ENCODE results near the gene SLC39A11.

SLC39A11 gene

GRCh38 chr17:72618001-72618509, 474.4 kb downstream of the SLC39A11 start:
- in situ Hi-C loops (cut with HindIII; ENCODE audit: low pct_ligation_motif_present, low sequenced_read_pairs) = no loop called here

GRCh38 chr17:72617557-72617956, 474.9 kb downstream of the SLC39A11 start:
- Histone ChIP-seq H3K27me3 (replicated peaks) (no peaks in the 10 kb centered on the region), H3K27ac (no peak overlapping the region), H3K4me3 (ENCODE audit: low read depth, low read length) (no peak overlapping the region), H3K36me3 (replicated peaks) (no peaks in the 10 kb centered on the region)
- in situ Hi-C loops (cut with HindIII; ENCODE audit: low pct_ligation_motif_present, low sequenced_read_pairs) = no loop called here
- no peak for DNase-seq
- TF ChIP-seq CTCF (IDR thresholded peaks at IDR 0.05; ENCODE audit: low read depth, low read length, missing control alignments) = no peak

More at GRCh38 chr17:72618001-72618509, 474.4 kb downstream of the SLC39A11 start:
- no peak overlapping the region for H3K27ac ChIP-seq
- no peak for DNase-seq
- no peak overlapping the region for H3K4me3 ChIP-seq (ENCODE audit: low read depth, low read length)
- peaks cover 1% of the 10 kb centered on the region for H3K27me3 ChIP-seq (replicated peaks)
- H3K36me3 ChIP-seq (replicated peaks) = no peaks in the 10 kb centered on the region
- TF ChIP-seq CTCF (IDR thresholded peaks at IDR 0.05; ENCODE audit: low read depth, low read length, missing control alignments) = no peak

GRCh38 chr17:72616447-72616846, 476.0 kb downstream of the SLC39A11 start:
- TF ChIP-seq CTCF (IDR thresholded peaks at IDR 0.05; ENCODE audit: low read depth, low read length, missing control alignments) = no peak
- in situ Hi-C loops (cut with HindIII; ENCODE audit: low pct_ligation_motif_present, low sequenced_read_pairs) = no loop called here
- Histone ChIP-seq H3K27ac (no peak overlapping the region), H3K36me3 (replicated peaks) (no peaks in the 10 kb centered on the region), H3K4me3 (ENCODE audit: low read depth, low read length) (no peak overlapping the region), H3K27me3 (replicated peaks) (no peaks in the 10 kb centered on the region)
- DNase-seq = no peak

GRCh38 chr17:72615627-72615991, 476.9 kb downstream of the SLC39A11 start:
- Histone ChIP-seq H3K4me3 (ENCODE audit: low read depth, low read length) (peak overlapping the region; percentile 3), H3K36me3 (replicated peaks) (no peaks in the 10 kb centered on the region), H3K27ac (peak overlapping the region; percentile 87), H3K27me3 (replicated peaks) (no peaks in the 10 kb centered on the region)
- in situ Hi-C loops (cut with HindIII; ENCODE audit: low pct_ligation_motif_present, low sequenced_read_pairs) = no loop called here
- no peak for DNase-seq
- TF ChIP-seq CTCF (IDR thresholded peaks at IDR 0.05; ENCODE audit: low read depth, low read length, missing control alignments) = no peak

GRCh38 chr17:72614871-72615626, 477.4 kb downstream of the SLC39A11 start:
- in situ Hi-C loops (cut with HindIII; ENCODE audit: low pct_ligation_motif_present, low sequenced_read_pairs) = no loop called here
- Histone ChIP-seq H3K36me3 (replicated peaks) (no peaks in the 10 kb centered on the region), H3K4me3 (ENCODE audit: low read depth, low read length) (peak overlapping the region; percentile 3), H3K27me3 (replicated peaks) (no peaks in the 10 kb centered on the region), H3K27ac (peak overlapping the region; percentile 87)
- DNase-seq = peak; percentile 88
- no peak for TF ChIP-seq CTCF (IDR thresholded peaks at IDR 0.05; ENCODE audit: low read depth, low read length, missing control alignments)
